SK-N-SH treated with all-trans-retinoic acid at 6 μM for 48 hours (cell line): Measurements from ENCODE around the gene L3MBTL1.

Experiments used
- ATAC-seq: fragments of 200-7000 bp; cut with Tn5 transposase; 3 replicates; pipeline ENCODE4 v1.9.1; 2020; ENCODE audit warnings: mild to moderate bottlenecking, moderate library complexity
- ARNTL ChIP-seq: fragments of 450-650 bp; formaldehyde crosslinking; IDR thresholded peaks from 2 replicates; pipeline ENCODE4 v1.5.0; 2020; ENCODE audit warnings: low read depth, mild to moderate bottlenecking, moderate library complexity, borderline replicate concordance
- BACH2 ChIP-seq: fragments of 250-450 bp; sonication (Bioruptor Pico); IDR thresholded peaks from 2 replicates; pipeline ENCODE4 v1.9.0; 2021; ENCODE audit warnings: mild to moderate bottlenecking, borderline replicate concordance
- CSDC2 ChIP-seq: fragments of 250-450 bp; sonication (Bioruptor Pico); IDR thresholded peaks from 2 replicates; pipeline ENCODE4 v1.5.0; 2020; ENCODE audit warnings: mild to moderate bottlenecking, moderate library complexity
- ESRRG ChIP-seq: fragments of 250-450 bp; sonication (Bioruptor Pico); IDR thresholded peaks from 2 replicates; pipeline ENCODE4 v1.6.1; 2021; ENCODE audit warnings: mild to moderate bottlenecking
- GLIS3 ChIP-seq: fragments of 250-450 bp; sonication (Bioruptor Pico); IDR thresholded peaks from 2 replicates; pipeline ENCODE4 v1.5.0; 2020; ENCODE audit warnings: mild to moderate bottlenecking, moderate library complexity
- ISL1 ChIP-seq: fragments of 250-450 bp; sonication (Bioruptor Pico); IDR thresholded peaks from 2 replicates; pipeline ENCODE4 v2.1.2; 2022; ENCODE audit warnings: mild to moderate bottlenecking, moderate library complexity
- OSR1 ChIP-seq: fragments of 250-450 bp; sonication (Bioruptor Pico); IDR thresholded peaks from 2 replicates; pipeline ENCODE4 v1.8.0; 2022; ENCODE audit warnings: moderate library complexity, mild to moderate bottlenecking, inconsistent platforms
- PPARA ChIP-seq: fragments of 250-450 bp; sonication (Bioruptor Pico); IDR thresholded peaks from 2 replicates; pipeline ENCODE4 v1.5.0; 2020; ENCODE audit warnings: mild to moderate bottlenecking, borderline replicate concordance
- RARB ChIP-seq: fragments of 250-450 bp; sonication (Bioruptor Pico); IDR thresholded peaks from 2 replicates; pipeline ENCODE4 v1.8.0; 2021; ENCODE audit warnings: mild to moderate bottlenecking, moderate library complexity
- SNAI2 ChIP-seq: fragments of 250-450 bp; sonication (Bioruptor Pico); IDR thresholded peaks from 2 replicates; pipeline ENCODE4 v1.5.0; 2020; ENCODE audit warnings: mild to moderate bottlenecking, moderate library complexity
- TCF4 ChIP-seq: fragments of 250-450 bp; sonication (Bioruptor Pico); IDR thresholded peaks from 2 replicates; pipeline ENCODE4 v1.8.0; 2021; ENCODE audit warnings: mild to moderate bottlenecking, moderate library complexity, borderline replicate concordance
- TOX ChIP-seq: fragments of 250-450 bp; sonication (Bioruptor Pico); IDR thresholded peaks from 2 replicates; pipeline ENCODE4 v1.8.0; 2021; ENCODE audit warnings: mild to moderate bottlenecking, moderate library complexity, borderline replicate concordance
- ZC3H10 ChIP-seq: fragments of 250-450 bp; sonication (Bioruptor Pico); IDR thresholded peaks from 2 replicates; pipeline ENCODE4 v1.5.1; 2021; ENCODE audit warnings: mild to moderate bottlenecking, moderate library complexity
- ZFP3 ChIP-seq: fragments of 250-450 bp; sonication (Bioruptor Pico); IDR thresholded peaks from 2 replicates; pipeline ENCODE4 v1.5.0; 2020; ENCODE audit warnings: mild to moderate bottlenecking, moderate library complexity
- ZFP30 ChIP-seq: fragments of 450-650 bp; formaldehyde crosslinking; IDR thresholded peaks from 2 replicates; pipeline ENCODE4 v1.5.0; 2022; ENCODE audit warnings: mild to moderate bottlenecking, moderate library complexity
- ZNF565 ChIP-seq: fragments of 450-650 bp; formaldehyde crosslinking; conservative IDR thresholded peaks from 2 replicates; pipeline ENCODE4 v1.5.0; 2020; ENCODE audit warnings: low read depth, mild to moderate bottlenecking, moderate library complexity
- ZNF70 ChIP-seq: fragments of 450-650 bp; formaldehyde crosslinking; IDR thresholded peaks from 2 replicates; pipeline ENCODE4 v1.5.0; 2020; ENCODE audit warnings: mild to moderate bottlenecking, moderate library complexity
- ZNF8 ChIP-seq: fragments of 450-650 bp; formaldehyde crosslinking; IDR thresholded peaks from 2 replicates; pipeline ENCODE4 v1.5.0; 2020; ENCODE audit warnings: mild to moderate bottlenecking, moderate library complexity
- TF ChIP-seq, protein P1 (sequence below): fragments of 250-450 bp; sonication (Bioruptor Pico); IDR thresholded peaks from 2 replicates; pipeline ENCODE4 v1.5.1; 2021; ENCODE audit warnings: mild to moderate bottlenecking, moderate library complexity
- TF ChIP-seq, protein P2 (sequence below): fragments of 250-450 bp; sonication (Bioruptor Pico); IDR thresholded peaks from 2 replicates; pipeline ENCODE4 v1.8.0; 2021; ENCODE audit warnings: low read depth, mild to moderate bottlenecking, moderate library complexity, borderline replicate concordance
- TF ChIP-seq, protein P3 (sequence below): fragments of 250-450 bp; sonication (Bioruptor Pico); IDR thresholded peaks from 2 replicates; pipeline ENCODE4 v1.5.0; 2020; ENCODE audit warnings: mild to moderate bottlenecking, moderate library complexity
- TF ChIP-seq, protein P4 (sequence below): fragments of 250-450 bp; sonication (Bioruptor Pico); IDR thresholded peaks from 2 replicates; pipeline ENCODE4 v1.8.0; 2020; ENCODE audit warnings: mild to moderate bottlenecking, moderate library complexity, borderline replicate concordance
- TF ChIP-seq, protein P5 (sequence below): fragments of 250-450 bp; sonication (Bioruptor Pico); IDR thresholded peaks from 2 replicates; pipeline ENCODE4 v1.5.1; 2020; ENCODE audit warnings: low read depth, mild to moderate bottlenecking, moderate library complexity

Gene L3MBTL1

DNA sequence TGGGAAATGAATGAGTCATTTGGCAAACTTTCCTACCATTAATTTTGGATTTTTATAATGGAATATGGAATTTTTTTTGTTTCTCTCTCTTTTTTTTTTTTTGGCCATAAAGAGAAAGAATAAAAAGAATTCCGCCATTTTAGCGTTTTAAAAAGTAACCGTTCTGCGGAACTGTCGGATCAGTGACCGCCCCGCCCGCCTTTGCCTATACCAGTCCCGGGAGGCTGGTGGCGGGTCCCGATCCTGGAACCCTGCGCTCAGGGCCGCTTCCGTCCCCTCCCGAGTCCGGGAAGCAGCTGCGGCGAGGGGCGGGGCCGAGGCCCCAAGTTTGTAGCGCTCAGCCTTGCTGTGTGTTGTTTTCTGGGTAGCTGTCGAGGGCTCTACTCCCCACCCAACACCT is 609 bp downstream of the L3MBTL1 start:
- ATAC-seq, result no peak

DNA sequence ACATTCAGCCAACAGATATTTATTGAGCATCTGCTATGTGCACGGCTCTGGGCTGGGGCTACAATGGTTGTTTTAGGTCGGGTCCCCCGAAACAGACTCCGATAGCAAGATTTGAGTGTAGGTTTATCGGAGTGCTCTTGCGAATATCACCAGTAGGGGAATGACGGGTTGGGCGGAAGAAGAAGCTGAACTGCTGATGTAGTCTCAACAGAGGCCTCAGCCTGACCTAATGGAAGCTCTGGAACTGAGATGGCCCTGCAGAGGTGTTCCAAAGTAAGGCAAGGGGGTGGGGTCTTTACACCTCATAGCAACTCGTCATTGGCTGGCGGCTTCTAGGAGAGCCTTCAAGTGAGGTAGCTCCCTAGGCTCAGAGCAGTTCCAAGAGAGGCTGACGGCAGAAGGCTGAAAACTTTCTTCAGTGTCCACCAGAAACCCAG is 1.1 kb downstream of the L3MBTL1 start:
- no peak for ATAC-seq
- TF ChIP-seq BACH2 (CRISPR knock-in tag) (no peak), ZFP3 (no peak), ZNF565 (no peak), ESRRG (CRISPR knock-in tag) (no peak), SNAI2 (CRISPR knock-in tag) (no peak), ZNF8 (no peak), ZC3H10 (CRISPR knock-in tag) (no peak), ZFP30 (no peak), ZNF70 (no peak), GLIS3 (no peak), OSR1 (CRISPR knock-in tag) (no peak), ISL1 (CRISPR knock-in tag) (no peak), CSDC2 (no peak), RARB (no peak), TOX (no peak), ARNTL (CRISPR knock-in tag) (no peak)
- TF ChIP-seq, protein P1, sequence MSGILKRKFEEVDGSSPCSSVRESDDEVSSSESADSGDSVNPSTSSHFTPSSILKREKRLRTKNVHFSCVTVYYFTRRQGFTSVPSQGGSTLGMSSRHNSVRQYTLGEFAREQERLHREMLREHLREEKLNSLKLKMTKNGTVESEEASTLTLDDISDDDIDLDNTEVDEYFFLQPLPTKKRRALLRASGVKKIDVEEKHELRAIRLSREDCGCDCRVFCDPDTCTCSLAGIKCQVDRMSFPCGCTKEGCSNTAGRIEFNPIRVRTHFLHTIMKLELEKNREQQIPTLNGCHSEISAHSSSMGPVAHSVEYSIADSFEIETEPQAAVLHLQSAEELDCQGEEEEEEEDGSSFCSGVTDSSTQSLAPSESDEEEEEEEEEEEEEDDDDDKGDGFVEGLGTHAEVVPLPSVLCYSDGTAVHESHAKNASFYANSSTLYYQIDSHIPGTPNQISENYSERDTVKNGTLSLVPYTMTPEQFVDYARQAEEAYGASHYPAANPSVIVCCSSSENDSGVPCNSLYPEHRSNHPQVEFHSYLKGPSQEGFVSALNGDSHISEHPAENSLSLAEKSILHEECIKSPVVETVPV (CRISPR knock-in tag), result no peak
- TF ChIP-seq, protein P2, sequence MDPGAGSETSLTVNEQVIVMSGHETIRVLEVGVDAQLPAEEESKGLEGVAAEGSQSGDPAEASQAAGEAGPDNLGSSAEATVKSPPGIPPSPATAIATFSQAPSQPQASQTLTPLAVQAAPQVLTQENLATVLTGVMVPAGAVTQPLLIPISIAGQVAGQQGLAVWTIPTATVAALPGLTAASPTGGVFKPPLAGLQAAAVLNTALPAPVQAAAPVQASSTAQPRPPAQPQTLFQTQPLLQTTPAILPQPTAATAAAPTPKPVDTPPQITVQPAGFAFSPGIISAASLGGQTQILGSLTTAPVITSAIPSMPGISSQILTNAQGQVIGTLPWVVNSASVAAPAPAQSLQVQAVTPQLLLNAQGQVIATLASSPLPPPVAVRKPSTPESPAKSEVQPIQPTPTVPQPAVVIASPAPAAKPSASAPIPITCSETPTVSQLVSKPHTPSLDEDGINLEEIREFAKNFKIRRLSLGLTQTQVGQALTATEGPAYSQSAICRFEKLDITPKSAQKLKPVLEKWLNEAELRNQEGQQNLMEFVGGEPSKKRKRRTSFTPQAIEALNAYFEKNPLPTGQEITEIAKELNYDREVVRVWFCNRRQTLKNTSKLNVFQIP, result no peak

More for the DNA sequence above, 609 bp downstream of the L3MBTL1 start:
- TF ChIP-seq ISL1 (CRISPR knock-in tag) (no peak), TOX (no peak), PPARA (CRISPR knock-in tag) (no peak), ZFP30 (no peak), OSR1 (CRISPR knock-in tag) (no peak), ZNF70 (no peak), SNAI2 (CRISPR knock-in tag) (no peak), ARNTL (CRISPR knock-in tag) (no peak), ZNF8 (no peak), BACH2 (CRISPR knock-in tag) (no peak), RARB (no peak), ZNF565 (no peak), TCF4 (CRISPR knock-in tag) (no peak), CSDC2 (no peak), ZFP3 (no peak), ZC3H10 (CRISPR knock-in tag) (no peak)
- TF ChIP-seq, protein P3, sequence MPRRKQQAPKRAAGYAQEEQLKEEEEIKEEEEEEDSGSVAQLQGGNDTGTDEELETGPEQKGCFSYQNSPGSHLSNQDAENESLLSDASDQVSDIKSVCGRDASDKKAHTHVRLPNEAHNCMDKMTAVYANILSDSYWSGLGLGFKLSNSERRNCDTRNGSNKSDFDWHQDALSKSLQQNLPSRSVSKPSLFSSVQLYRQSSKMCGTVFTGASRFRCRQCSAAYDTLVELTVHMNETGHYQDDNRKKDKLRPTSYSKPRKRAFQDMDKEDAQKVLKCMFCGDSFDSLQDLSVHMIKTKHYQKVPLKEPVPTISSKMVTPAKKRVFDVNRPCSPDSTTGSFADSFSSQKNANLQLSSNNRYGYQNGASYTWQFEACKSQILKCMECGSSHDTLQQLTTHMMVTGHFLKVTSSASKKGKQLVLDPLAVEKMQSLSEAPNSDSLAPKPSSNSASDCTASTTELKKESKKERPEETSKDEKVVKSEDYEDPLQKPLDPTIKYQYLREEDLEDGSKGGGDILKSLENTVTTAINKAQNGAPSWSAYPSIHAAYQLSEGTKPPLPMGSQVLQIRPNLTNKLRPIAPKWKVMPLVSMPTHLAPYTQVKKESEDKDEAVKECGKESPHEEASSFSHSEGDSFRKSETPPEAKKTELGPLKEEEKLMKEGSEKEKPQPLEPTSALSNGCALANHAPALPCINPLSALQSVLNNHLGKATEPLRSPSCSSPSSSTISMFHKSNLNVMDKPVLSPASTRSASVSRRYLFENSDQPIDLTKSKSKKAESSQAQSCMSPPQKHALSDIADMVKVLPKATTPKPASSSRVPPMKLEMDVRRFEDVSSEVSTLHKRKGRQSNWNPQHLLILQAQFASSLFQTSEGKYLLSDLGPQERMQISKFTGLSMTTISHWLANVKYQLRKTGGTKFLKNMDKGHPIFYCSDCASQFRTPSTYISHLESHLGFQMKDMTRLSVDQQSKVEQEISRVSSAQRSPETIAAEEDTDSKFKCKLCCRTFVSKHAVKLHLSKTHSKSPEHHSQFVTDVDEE, result no peak
- TF ChIP-seq, protein P1 (CRISPR knock-in tag), result no peak
- TF ChIP-seq, protein P4, sequence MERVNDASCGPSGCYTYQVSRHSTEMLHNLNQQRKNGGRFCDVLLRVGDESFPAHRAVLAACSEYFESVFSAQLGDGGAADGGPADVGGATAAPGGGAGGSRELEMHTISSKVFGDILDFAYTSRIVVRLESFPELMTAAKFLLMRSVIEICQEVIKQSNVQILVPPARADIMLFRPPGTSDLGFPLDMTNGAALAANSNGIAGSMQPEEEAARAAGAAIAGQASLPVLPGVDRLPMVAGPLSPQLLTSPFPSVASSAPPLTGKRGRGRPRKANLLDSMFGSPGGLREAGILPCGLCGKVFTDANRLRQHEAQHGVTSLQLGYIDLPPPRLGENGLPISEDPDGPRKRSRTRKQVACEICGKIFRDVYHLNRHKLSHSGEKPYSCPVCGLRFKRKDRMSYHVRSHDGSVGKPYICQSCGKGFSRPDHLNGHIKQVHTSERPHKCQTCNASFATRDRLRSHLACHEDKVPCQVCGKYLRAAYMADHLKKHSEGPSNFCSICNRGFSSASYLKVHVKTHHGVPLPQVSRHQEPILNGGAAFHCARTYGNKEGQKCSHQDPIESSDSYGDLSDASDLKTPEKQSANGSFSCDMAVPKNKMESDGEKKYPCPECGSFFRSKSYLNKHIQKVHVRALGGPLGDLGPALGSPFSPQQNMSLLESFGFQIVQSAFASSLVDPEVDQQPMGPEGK (CRISPR knock-in tag), result no peak

DNA sequence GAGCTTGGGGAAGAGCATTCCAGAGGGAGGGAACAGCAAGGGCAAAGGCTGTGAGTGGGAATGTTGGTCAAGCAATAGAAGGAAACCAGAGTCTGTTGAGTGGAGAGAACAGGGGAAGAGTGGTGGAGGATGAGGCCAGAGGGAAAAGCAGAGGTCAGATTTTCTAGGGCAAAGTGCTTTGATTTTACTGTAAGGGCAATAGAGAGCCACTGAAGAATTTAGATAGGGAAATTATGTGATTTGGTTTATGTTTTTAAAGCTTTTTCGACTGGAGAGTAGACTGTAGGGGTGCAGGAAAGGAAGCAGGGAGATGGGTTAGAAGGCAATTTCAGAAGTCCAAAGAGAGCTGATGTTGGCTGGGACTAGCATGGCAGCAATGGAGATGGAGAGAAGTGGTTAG is 4.4 kb downstream of the L3MBTL1 start:
- no peak for TF ChIP-seq ZNF565
- no peak for TF ChIP-seq ZFP30
- TF ChIP-seq RARB, result no peak
- TF ChIP-seq ZC3H10 (CRISPR knock-in tag), result no peak
- TF ChIP-seq ISL1 (CRISPR knock-in tag), result no peak
- TF ChIP-seq PPARA (CRISPR knock-in tag), result no peak
- no peak for TF ChIP-seq ZFP3
- TF ChIP-seq, protein P1 (CRISPR knock-in tag), result no peak
- TF ChIP-seq, protein P5, sequence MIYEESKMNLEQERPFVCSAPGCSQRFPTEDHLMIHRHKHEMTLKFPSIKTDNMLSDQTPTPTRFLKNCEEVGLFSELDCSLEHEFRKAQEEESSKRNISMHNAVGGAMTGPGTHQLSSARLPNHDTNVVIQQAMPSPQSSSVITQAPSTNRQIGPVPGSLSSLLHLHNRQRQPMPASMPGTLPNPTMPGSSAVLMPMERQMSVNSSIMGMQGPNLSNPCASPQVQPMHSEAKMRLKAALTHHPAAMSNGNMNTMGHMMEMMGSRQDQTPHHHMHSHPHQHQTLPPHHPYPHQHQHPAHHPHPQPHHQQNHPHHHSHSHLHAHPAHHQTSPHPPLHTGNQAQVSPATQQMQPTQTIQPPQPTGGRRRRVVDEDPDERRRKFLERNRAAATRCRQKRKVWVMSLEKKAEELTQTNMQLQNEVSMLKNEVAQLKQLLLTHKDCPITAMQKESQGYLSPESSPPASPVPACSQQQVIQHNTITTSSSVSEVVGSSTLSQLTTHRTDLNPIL (CRISPR knock-in tag), result no peak
- TF ChIP-seq OSR1 (CRISPR knock-in tag), result no peak
- TF ChIP-seq TOX, result no peak
- TF ChIP-seq, protein P4 (CRISPR knock-in tag), result no peak
- TF ChIP-seq ZNF8, result no peak
- no peak for TF ChIP-seq SNAI2 (CRISPR knock-in tag)
- TF ChIP-seq BACH2 (CRISPR knock-in tag), result no peak
- TF ChIP-seq GLIS3, result no peak
- ATAC-seq, result no peak
